NOMO-1 (cell line): ENCODE data around the gene USP40.

Source experiments
- DNase-seq, 2 experiments: peaks; one replicate each; lab custom pipeline; 2025; ENCODE audit not compliant: unreplicated experiment in 2 of 2; lab: John Stamatoyannopoulos, UW

Gene USP40

GRCh38 chr2:233463586-233463985 lies 103.0 kb downstream of the USP40 start:
- DNase-seq, result no peak

GRCh38 chr2:233462826-233463470 lies 103.6 kb downstream of the USP40 start:
- no peak for DNase-seq

- DNase-seq, result no peak
These were observed 104.3 kb downstream of the USP40 start for GRCh38 chr2:233462202-233462785.

- no peak for DNase-seq
These were observed 105.1 kb downstream of the USP40 start for GRCh38 chr2:233461481-233461891.

- no peak for DNase-seq
These were observed 105.7 kb downstream of the USP40 start for GRCh38 chr2:233460726-233461441.

GRCh38 chr2:233459426-233459825 lies 107.2 kb downstream of the USP40 start:
- no peak for DNase-seq

GRCh38 chr2:233458826-233459225 lies 107.8 kb downstream of the USP40 start:
- DNase-seq, result no peak

GRCh38 chr2:233458031-233458610 lies 108.5 kb downstream of the USP40 start:
- no peak for DNase-seq

DNA sequence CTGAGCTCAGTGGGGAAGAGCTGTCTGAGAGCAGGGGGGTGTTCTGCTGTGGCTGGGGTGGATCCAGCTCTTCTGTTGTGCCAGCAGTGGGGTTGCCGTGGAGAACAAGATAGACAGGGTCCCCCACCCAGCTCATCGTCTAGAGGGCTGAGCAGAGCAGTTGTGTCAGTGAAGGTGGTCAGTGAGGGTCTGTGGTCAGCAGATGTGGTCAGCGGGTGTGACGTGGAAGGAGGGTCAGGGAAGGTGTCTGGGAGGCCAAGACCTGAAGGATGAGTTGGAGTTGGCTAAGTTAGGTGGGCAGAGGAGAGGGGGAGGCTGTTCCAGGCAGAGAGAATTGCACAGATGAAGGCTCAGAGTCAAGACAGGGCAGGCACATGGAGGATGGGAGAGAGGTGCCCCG lies 109.2 kb downstream of the USP40 start:
- DNase-seq, result no peak

GRCh38 chr2:233456934-233457333 lies 109.6 kb downstream of the USP40 start:
- no peak for DNase-seq

- DNase-seq, result no peak
These were observed 110.5 kb downstream of the USP40 start for GRCh38 chr2:233456111-233456510.

DNA sequence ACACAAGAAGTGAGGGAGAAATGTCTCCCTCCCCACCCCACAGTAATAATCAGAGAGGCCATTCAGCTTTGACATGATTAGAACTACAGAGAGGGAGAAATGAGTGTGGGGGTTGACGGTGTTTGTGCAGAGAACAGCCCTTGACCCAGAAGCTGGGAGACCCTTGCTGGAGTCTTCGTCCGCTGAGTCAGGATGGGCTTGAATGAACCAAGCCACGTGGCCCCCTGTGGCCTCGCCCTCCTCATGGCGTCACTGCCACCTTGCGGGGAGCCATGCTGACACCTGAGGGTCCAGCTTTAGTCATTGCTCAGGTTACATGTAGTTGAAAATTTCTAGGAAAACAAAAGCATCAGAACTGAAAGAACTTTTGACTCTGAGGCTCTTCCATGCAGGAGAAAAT lies 111.1 kb downstream of the USP40 start:
- no peak for DNase-seq

DNA sequence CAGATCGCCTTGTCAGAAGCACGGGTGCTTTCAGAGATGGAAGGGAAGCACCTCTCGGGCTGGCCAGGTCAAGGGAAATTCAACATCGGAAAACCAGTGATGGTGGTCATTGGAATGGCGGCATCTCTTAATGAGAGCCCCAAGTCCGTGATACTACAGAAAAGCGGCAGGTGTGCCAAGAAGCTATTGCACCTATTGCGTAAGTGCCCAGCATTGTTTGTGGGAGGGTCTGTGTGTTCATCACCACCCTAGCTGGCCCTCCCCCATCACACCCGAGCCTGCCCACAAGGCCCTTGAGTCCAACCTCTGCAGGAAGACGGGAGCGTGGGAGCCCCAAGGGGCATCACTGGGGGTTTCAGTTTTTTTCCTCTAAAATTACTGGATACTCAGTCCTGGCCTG lies 111.6 kb downstream of the USP40 start:
- no peak for DNase-seq

DNA sequence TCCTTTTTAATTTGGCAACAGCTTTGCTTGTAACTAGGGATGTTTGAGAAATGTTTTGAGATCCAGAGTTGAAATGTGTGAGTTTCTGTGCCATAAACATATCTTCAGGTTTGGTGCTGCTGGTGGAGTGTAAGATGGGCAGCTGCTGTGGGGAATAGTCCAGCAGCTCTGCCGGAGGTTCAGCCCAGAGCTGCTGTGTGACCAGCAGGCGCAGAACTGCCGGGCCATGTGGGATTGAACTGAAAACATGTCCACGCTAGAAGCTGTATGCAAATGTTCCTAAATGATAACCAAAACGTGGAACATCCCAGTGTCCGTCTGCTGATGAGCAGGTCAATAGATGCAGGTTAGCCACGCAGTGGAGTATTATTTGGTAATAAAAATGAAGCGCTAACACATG lies 112.7 kb downstream of the USP40 start:
- no peak for DNase-seq

GRCh38 chr2:233453111-233453915 lies 113.3 kb downstream of the USP40 start:
- DNase-seq, result no peak

- DNase-seq, result no peak
These were observed 114.6 kb downstream of the USP40 start for GRCh38 chr2:233451950-233452349.

- DNase-seq, result no peak
These were observed 115.6 kb downstream of the USP40 start for GRCh38 chr2:233450864-233451575.

GRCh38 chr2:233449921-233450863 lies 116.4 kb downstream of the USP40 start:
- no peak for DNase-seq
